OCI-LY3 (cell line): Measurements from ENCODE around the gene TPRN.
"Not testable (repeated sequence)": the region's sequence is repeated elsewhere in the genome, so short reads cannot be mapped to it uniquely, and the experiment has no call there.

ENCODE experiments used
- H2AFZ ChIP-seq: fragments of 200-600, 300-600 bp; shearing (Covaris generic); 2 replicates; pipeline ENCODE4 v1.6.0; 2014; ENCODE audit warnings: antibody characterized with exemption, low read depth, low read length
- H3K27ac ChIP-seq: fragments of 200-600, 300-600 bp; sonication (generic); 2 replicates; pipeline ENCODE4 v1.5.1; 2014; ENCODE audit warnings: mild to moderate bottlenecking, low read length, moderate library complexity, mixed read lengths
- H3K27me3 ChIP-seq: fragments of 200-600, 300-600 bp; sonication (generic); 2 replicates; pipeline ENCODE4 v1.6.1; 2014; ENCODE audit warnings: low read depth, low read length, mixed read lengths
- H3K36me3 ChIP-seq: fragments of 200-600, 300-600 bp; sonication (generic); replicated peaks from 2 replicates; pipeline ENCODE3; 2014; ENCODE audit warnings: low read depth, low read length, mixed read lengths
- H3K4me1 ChIP-seq: fragments of 300-600, 200-600 bp; sonication (generic); 2 replicates; pipeline ENCODE4 v1.6.1; 2014; ENCODE audit warnings: low read length, mixed read lengths
- H3K4me2 ChIP-seq: fragments of 200-600, 300-600 bp; sonication (generic); 2 replicates; pipeline ENCODE4 v1.6.1; 2014; ENCODE audit warnings: low read length, mixed read lengths
- H3K4me3 ChIP-seq: fragments of 300-600, 200-600 bp; sonication (generic); 2 replicates; pipeline ENCODE4 v1.5.1; 2014; ENCODE audit warnings: antibody characterized with exemption, mild to moderate bottlenecking, low read length, moderate library complexity
- H3K79me2 ChIP-seq: fragments of 300-600, 200-600 bp; shearing (Covaris generic); 2 replicates; pipeline ENCODE4 v1.6.1; 2014; ENCODE audit warnings: mild to moderate bottlenecking, low read length, mixed read lengths
- H3K9ac ChIP-seq: fragments of 300-600, 200-600 bp; shearing (Covaris generic); 2 replicates; pipeline ENCODE4 v1.6.0; 2014; ENCODE audit warnings: mild to moderate bottlenecking, low read length, moderate library complexity
- H3K9me3 ChIP-seq: fragments of 200-600, 300-600 bp; shearing (Covaris generic); 2 replicates; pipeline ENCODE4 v1.6.1; 2014; ENCODE audit warnings: low read length, mixed read lengths; ENCODE audit not compliant: insufficient read depth
- H4K20me1 ChIP-seq: fragments of 200-600, 300-600 bp; sonication (generic); 2 replicates; pipeline ENCODE4 v1.6.1; 2016; ENCODE audit warnings: low read length, mixed read lengths; ENCODE audit not compliant: insufficient read depth
- EZH2phosphoT487 ChIP-seq: fragments of 200-600 bp; shearing (Covaris generic); IDR thresholded peaks from 2 replicates; pipeline ENCODE4 v1.6.1; 2018; ENCODE audit warnings: antibody characterized with exemption, mixed run types, low read depth
- TF ChIP-seq, protein P1 (sequence below): fragments of 200-600, 300-600 bp; sonication (generic); IDR thresholded peaks from 2 replicates; pipeline ENCODE4 v1.5.1; 2014; ENCODE audit warnings: antibody characterized with exemption, low read length, low read depth

Gene TPRN

DNA sequence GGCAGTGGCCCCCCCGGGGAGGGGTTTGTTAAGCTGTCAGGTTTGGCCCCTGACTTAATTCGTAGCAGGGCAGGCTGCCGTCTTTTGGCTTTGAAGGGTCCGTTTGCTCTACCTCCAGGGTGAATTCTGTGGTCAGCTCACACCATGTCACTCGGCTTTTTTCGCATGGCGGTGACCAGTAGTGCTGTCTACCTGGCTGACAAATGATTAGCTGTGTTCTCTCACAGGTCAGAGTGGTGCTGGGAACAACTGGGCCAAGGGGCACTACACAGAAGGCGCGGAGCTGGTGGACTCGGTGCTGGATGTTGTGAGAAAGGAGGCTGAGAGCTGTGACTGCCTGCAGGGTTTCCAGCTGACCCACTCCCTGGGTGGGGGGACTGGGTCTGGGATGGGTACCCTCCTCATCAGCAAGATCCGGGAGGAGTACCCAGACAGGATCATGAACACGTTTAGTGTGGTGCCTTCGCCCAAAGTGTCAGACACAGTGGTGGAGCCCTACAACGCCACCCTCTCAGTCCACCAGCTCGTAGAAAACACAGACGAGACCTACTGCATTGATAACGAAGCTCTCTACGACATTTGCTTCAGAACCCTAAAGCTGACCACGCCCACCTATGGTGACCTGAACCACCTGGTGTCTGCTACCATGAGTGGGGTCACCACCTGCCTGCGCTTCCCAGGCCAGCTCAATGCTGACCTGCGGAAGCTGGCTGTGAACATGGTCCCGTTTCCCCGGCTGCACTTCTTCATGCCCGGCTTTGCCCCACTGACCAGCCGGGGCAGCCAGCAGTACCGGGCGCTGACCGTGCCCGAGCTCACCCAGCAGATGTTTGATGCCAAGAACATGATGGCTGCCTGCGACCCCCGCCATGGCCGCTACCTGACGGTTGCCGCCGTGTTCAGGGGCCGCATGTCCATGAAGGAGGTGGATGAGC, 42.0 kb upstream of the TPRN start:
- H3K79me2 ChIP-seq = peaks cover 43% of the 10 kb centered on the region
- no peak overlapping the region for H3K27ac ChIP-seq

DNA sequence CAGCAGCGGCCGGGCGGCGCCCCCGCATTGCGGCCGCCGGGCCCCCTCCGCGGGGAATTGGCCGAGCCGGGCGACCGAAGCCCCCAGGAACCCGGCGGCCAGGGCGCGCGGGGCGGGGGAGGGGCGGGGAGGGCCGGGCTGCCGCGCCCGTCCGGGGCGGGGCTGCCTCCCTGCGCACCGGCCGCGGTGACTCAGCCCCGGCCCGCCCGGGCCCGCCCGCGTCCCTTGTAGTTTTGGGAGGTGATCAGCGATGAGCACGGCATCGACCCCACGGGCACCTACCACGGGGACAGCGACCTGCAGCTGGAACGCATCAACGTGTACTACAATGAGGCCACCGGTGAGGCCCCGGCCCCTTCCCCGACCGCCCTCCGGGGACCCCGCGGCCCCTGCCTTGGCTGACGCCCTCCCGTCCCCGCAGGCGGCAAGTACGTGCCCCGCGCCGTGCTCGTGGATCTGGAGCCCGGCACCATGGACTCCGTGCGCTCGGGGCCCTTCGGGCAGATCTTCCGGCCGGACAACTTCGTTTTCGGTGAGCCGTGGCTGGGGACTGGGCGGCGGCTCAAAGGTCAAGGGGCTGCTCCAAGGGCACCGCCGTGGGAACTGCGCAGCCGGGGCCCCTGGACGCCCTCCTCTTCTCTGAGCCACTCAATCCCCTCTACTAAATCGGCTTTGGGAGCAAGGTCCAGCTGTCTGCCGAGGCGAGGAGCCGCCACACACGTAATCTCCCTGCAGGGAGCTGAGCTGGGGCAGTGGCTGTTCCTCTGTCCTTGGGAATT, 41.1 kb upstream of the TPRN start:
- Histone ChIP-seq H4K20me1 (peaks cover 26% of the 10 kb centered on the region), H3K27me3 (no peaks in the 10 kb centered on the region), H3K4me1 (peaks cover 24% of the 10 kb centered on the region), H3K9me3 (no peaks in the 10 kb centered on the region), H3K27ac (peak overlapping the region; percentile 63), H3K79me2 (peaks cover 47% of the 10 kb centered on the region), H2AFZ (no peak overlapping the region), H3K4me3 (peak overlapping the region; percentile 97), H3K36me3 (peaks cover 20% of the 10 kb centered on the region), H3K9ac (peak overlapping the region; percentile 91), H3K4me2 (peak overlapping the region; percentile 95)
- no peak for TF ChIP-seq EZH2phosphoT487

More for the DNA sequence above, 42.0 kb upstream of the TPRN start:
- Histone ChIP-seq H3K4me2 (peak overlapping the region; percentile 95), H3K9me3 (no peaks in the 10 kb centered on the region), H3K27me3 (no peaks in the 10 kb centered on the region), H4K20me1 (peaks cover 26% of the 10 kb centered on the region), H3K4me3 (peak overlapping the region; percentile 97), H3K36me3 (peaks cover 20% of the 10 kb centered on the region), H2AFZ (no peak overlapping the region), H3K4me1 (peaks cover 16% of the 10 kb centered on the region), H3K9ac (peak overlapping the region; percentile 91)
- TF ChIP-seq, protein P1, sequence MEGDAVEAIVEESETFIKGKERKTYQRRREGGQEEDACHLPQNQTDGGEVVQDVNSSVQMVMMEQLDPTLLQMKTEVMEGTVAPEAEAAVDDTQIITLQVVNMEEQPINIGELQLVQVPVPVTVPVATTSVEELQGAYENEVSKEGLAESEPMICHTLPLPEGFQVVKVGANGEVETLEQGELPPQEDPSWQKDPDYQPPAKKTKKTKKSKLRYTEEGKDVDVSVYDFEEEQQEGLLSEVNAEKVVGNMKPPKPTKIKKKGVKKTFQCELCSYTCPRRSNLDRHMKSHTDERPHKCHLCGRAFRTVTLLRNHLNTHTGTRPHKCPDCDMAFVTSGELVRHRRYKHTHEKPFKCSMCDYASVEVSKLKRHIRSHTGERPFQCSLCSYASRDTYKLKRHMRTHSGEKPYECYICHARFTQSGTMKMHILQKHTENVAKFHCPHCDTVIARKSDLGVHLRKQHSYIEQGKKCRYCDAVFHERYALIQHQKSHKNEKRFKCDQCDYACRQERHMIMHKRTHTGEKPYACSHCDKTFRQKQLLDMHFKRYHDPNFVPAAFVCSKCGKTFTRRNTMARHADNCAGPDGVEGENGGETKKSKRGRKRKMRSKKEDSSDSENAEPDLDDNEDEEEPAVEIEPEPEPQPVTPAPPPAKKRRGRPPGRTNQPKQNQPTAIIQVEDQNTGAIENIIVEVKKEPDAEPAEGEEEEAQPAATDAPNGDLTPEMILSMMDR = no peak

DNA sequence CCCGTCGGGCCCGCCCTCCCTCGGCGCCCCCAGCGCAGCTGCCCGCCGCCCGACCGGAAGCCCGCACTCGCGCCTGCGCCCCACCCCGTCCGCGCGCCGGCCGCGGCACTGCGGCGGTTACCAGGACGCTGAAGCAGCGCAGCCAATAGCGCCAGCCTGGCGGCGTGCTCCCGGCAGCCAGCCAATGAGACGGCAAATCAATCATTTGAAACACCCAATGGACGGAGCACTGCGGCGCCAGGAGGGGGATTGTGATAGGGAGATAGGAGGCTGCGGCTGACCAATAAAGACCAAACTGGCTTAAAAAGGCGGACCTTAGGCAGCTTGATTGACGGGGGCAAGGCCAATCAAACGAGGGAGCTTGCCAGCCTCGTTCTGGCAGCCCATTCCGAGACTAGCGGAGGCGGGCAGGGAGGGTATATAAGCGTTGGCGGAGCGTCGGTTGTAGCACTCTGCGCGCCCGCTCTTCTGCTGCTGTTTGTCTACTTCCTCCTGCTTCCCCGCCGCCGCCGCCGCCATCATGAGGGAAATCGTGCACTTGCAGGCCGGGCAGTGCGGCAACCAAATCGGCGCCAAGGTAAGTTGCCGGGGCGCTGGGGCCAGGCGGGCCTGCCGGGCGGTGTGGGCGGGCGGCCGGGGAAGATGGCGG, 40.4 kb upstream of the TPRN start, which contains the start of gene TUBB4B:
TSS of gene TUBB4B (plus strand) at position 447 of the 649 bp plus-strand sequence. CDS start at position 521, 74 bp downstream.
- Histone ChIP-seq H3K79me2 (peaks cover 47% of the 10 kb centered on the region), H3K9ac (peak within 1 kb of the TSS; percentile 91), H3K4me2 (peak within 1 kb of the TSS; percentile 95)

GRCh38 chr9:137240318-137240840, 39.8 kb upstream of the TPRN start:
- Histone ChIP-seq H3K27me3 (no peaks in the 10 kb centered on the region), H3K9ac (peak overlapping the region; percentile 87), H3K79me2 (peaks cover 47% of the 10 kb centered on the region), H3K9me3 (no peaks in the 10 kb centered on the region), H3K36me3 (peaks cover 20% of the 10 kb centered on the region), H3K4me1 (peaks cover 36% of the 10 kb centered on the region), H4K20me1 (peaks cover 26% of the 10 kb centered on the region), H3K4me2 (peak overlapping the region; percentile 78), H3K4me3 (peak overlapping the region; percentile 85), H3K27ac (peak overlapping the region; percentile 88), H2AFZ (no peak overlapping the region; the same call in 1 of the 2 replicates)
- TF ChIP-seq, protein P1 = no peak
- TF ChIP-seq EZH2phosphoT487 = no peak

More for the DNA sequence above, 40.4 kb upstream of the TPRN start, which contains the start of gene TUBB4B:
- H2AFZ ChIP-seq = no peak within 1 kb of the TSS; the same call in 1 of the 2 replicates
- peaks cover 30% of the 10 kb centered on the region for H3K4me1 ChIP-seq
- H3K27me3 ChIP-seq = no peaks in the 10 kb centered on the region
- peaks cover 20% of the 10 kb centered on the region for H3K36me3 ChIP-seq
- peak within 1 kb of the TSS; percentile 97 for H3K4me3 ChIP-seq
- peaks cover 26% of the 10 kb centered on the region for H4K20me1 ChIP-seq
- H3K27ac ChIP-seq = peak within 1 kb of the TSS; percentile 88
- H3K9me3 ChIP-seq = no peaks in the 10 kb centered on the region
- TF ChIP-seq EZH2phosphoT487 = no peak
- TF ChIP-seq, protein P1 = no peak

GRCh38 chr9:137239541-137240200, 39.1 kb upstream of the TPRN start:
- peaks cover 43% of the 10 kb centered on the region for H3K4me1 ChIP-seq
- peak overlapping the region; percentile 85 for H3K4me3 ChIP-seq
- not testable (repeated sequence) for H3K27me3 ChIP-seq, H3K9me3 ChIP-seq, H2AFZ ChIP-seq
- peaks cover 26% of the 10 kb centered on the region for H4K20me1 ChIP-seq
- H3K9ac ChIP-seq = peak overlapping the region; percentile 87
- peaks cover 47% of the 10 kb centered on the region for H3K79me2 ChIP-seq
- H3K36me3 ChIP-seq = peaks cover 20% of the 10 kb centered on the region
- peak overlapping the region; percentile 88 for H3K27ac ChIP-seq
- H3K4me2 ChIP-seq = peak overlapping the region; percentile 78
